K562 (cell line): ENCODE data around the gene THAP2. TPM values are rescaled to one million over a fixed set of nuclear protein-coding genes. Genes with fewer than 3 reads are reported as not detected.

ENCODE experiments used
- BACH1 ChIP-seq: fragments of 200-800 bp; sonication (Bioruptor generic); IDR thresholded peaks from 2 replicates; pipeline ENCODE4 v1.6.1; 2016; ENCODE audit warnings: missing genetic modification characterization, missing compliant biosample characterization
- BRD9 ChIP-seq: fragments of 450-650 bp; IDR thresholded peaks from 2 replicates; pipeline ENCODE4 v1.6.1; 2018; ENCODE audit warnings: low read depth; ENCODE audit not compliant: partially characterized antibody
- ETV5 ChIP-seq: sonication (generic); formaldehyde crosslinking; IDR thresholded peaks from 2 replicates; pipeline ENCODE4 v1.4.0; 2020; ENCODE audit warnings: low read depth, mild to moderate bottlenecking, missing genetic modification reagents
- FOXO4 ChIP-seq: fragments of 450-650 bp; formaldehyde crosslinking; IDR thresholded peaks from 2 replicates; pipeline ENCODE4 v1.4.0; 2020; ENCODE audit warnings: mild to moderate bottlenecking, moderate library complexity
- GTF2A2 ChIP-seq: IDR thresholded peaks from 2 replicates; pipeline ENCODE4 v1.6.1; 2016; ENCODE audit warnings: mild to moderate bottlenecking, missing genetic modification characterization, missing compliant biosample characterization
- HMGXB4 ChIP-seq: sonication (generic); formaldehyde crosslinking; IDR thresholded peaks from 2 replicates; pipeline ENCODE4 v1.8.1; 2023; ENCODE audit warnings: mild to moderate bottlenecking, missing genetic modification reagents
- LCOR ChIP-seq: sonication (generic); formaldehyde crosslinking; IDR thresholded peaks from 2 replicates; pipeline ENCODE4 v1.8.0; 2022; ENCODE audit warnings: mild to moderate bottlenecking, missing genetic modification reagents
- LEF1 ChIP-seq: fragments of 450-650 bp; IDR thresholded peaks from 2 replicates; pipeline ENCODE4 v1.6.1; 2016; ENCODE audit warnings: mild to moderate bottlenecking
- MAX ChIP-seq: sonication (generic); formaldehyde crosslinking; IDR thresholded peaks from 2 replicates; pipeline ENCODE4 v1.9.0; 2022; ENCODE audit warnings: mild to moderate bottlenecking, missing genetic modification reagents
- MLX ChIP-seq, 2 experiments: fragments of 450-650 bp in 1 of 2; sonication (generic) in 1 of 2; formaldehyde crosslinking; conservative IDR thresholded peaks; 2 replicates each; pipeline versions ENCODE4 v1.4.0 to v1.8.1; 2020 to 2022; ENCODE audit warnings: mild to moderate bottlenecking in 1 of 2, missing genetic modification reagents in 1 of 2
- MTA3 ChIP-seq: fragments of 450-650 bp; formaldehyde crosslinking; IDR thresholded peaks from 2 replicates; pipeline ENCODE4 v1.6.1; 2017; ENCODE audit warnings: mild to moderate bottlenecking, borderline replicate concordance
- NFIC ChIP-seq: fragments of 450-650 bp; IDR thresholded peaks from 2 replicates; pipeline ENCODE4 v1.6.1; 2017; ENCODE audit warnings: mild to moderate bottlenecking, inconsistent platforms
- SMARCA4 ChIP-seq: fragments of 450-650 bp; IDR thresholded peaks from 2 replicates; pipeline ENCODE4 v1.6.1; 2016
- SNAPC5 ChIP-seq: fragments of 250-450 bp; sonication (Bioruptor Pico); IDR thresholded peaks from 2 replicates; pipeline ENCODE4 v1.8.0; 2021; ENCODE audit warnings: moderate library complexity, mild to moderate bottlenecking, inconsistent platforms
- TEAD1 ChIP-seq, 2 experiments: fragments of 450-650 bp in 1 of 2; sonication (generic) in 1 of 2; formaldehyde crosslinking; IDR thresholded peaks; 2 replicates each; pipeline versions ENCODE4 v1.4.0 to v1.8.0; 2020 to 2022; ENCODE audit warnings: mild to moderate bottlenecking in 2 of 2, missing genetic modification reagents in 1 of 2
- ZBTB11 ChIP-seq, 3 experiments: fragments of 200-800 bp in 1 of 3; fragments of 250-450 bp in 1 of 3; fragments of 450-650 bp in 1 of 3; sonication (Bioruptor Pico) in 1 of 3; sonication (Bioruptor generic) in 1 of 3; formaldehyde crosslinking in 1 of 3; IDR thresholded peaks; 2 replicates each; pipeline versions ENCODE4 v1.6.1 to v1.8.0; 2016 to 2022; ENCODE audit warnings: mild to moderate bottlenecking in 2 of 3, missing genetic modification characterization in 2 of 3, missing compliant biosample characterization in 1 of 3, moderate library complexity in 1 of 3
- ZFP1 ChIP-seq: fragments of 450-650 bp; formaldehyde crosslinking; IDR thresholded peaks from 2 replicates; pipeline ENCODE4 v1.4.0; 2020; ENCODE audit warnings: mild to moderate bottlenecking, mixed read lengths
- ZNF507 ChIP-seq: conservative IDR thresholded peaks from 2 replicates; pipeline ENCODE4 v1.6.1; 2017; ENCODE audit warnings: missing genetic modification characterization, missing compliant biosample characterization
- polyA plus RNA-seq, 8 experiments: library from polyadenylated mRNA; depleted of rRNA in 4 of 8; stranded (reverse) in 5 of 8; unstranded in 3 of 8; fragments of >200 nt; fragmentation: Nextera tagmentation in 2 of 8; fragmentation: Illumina TruSeq in 1 of 8; extraction: Ambion mirVana in 2 of 8; extraction: Trizol in 1 of 8; gene quantifications; 2 replicates each; pipeline versions ENCODE4 v1.2.1 to v1.2.3, GENCODE V29; 2011 to 2014; ENCODE audit warnings: inconsistent platforms in 1 of 8, missing spikeins in 1 of 8
- total RNA-seq, 7 experiments: library from RNA; depleted of rRNA in 6 of 7; stranded (reverse); fragments of >200 nt in 6 of 7; fragmentation: Illumina TruSeq in 2 of 7; extraction: Trizol in 2 of 7; gene quantifications; 2 replicates each; pipeline versions ENCODE4 v1.2.1 to v1.2.3, GENCODE V29; 2011 to 2021; ENCODE audit warnings: low replicate concordance in 1 of 7

THAP2 gene
- total and polyA plus RNA-seq, 9 of the 15 experiments (the other 6 are each of a cell fraction or from before 2014, with no cell fraction given), result 1.8 to 18.9 (median 7.3) TPM

- TF ChIP-seq FOXO4 (CRISPR knock-in tag) (no peak), LCOR (0 out of 2 replicates have a peak, but pooled peaks have one; percentile 28), ETV5 (CRISPR knock-in tag) (no peak; the same call in 1 of the 2 replicates), BRD9 (peak; percentile 54), ZBTB11 (CRISPR knock-in tag; IDR thresholded peaks at IDR 0.05) (peak in 1 of 3 experiments; percentile 32; a peak in 1 of 6 replicates), LEF1 (no peak), BACH1 (tag) (0 out of 2 replicates have a peak, but pooled peaks have one; percentile 22), GTF2A2 (tag) (no peak), ZNF507 (no peak), SMARCA4 (0 out of 2 replicates have a peak, but pooled peaks have one; percentile 35), TEAD1 (CRISPR knock-in tag; IDR thresholded peaks at IDR 0.05) (0 out of 4 replicates have a peak, but pooled peaks of 1 of the 2 experiments have one; percentile 61), NFIC (no peak), MTA3 (0 out of 2 replicates have a peak, but pooled peaks have one; percentile 61), MLX (CRISPR knock-in tag; conservative IDR thresholded peaks at IDR 0.05) (0 out of 4 replicates have a peak, but pooled peaks of 1 of the 2 experiments have one; percentile 12), SNAPC5 (no peak), HMGXB4 (0 out of 2 replicates have a peak, but pooled peaks have one; percentile 12), ZFP1 (CRISPR knock-in tag) (no peak), MAX (CRISPR knock-in tag) (peak; percentile 27; the same call in 1 of the 2 replicates)
Measured at GRCh38 chr12:71664411-71665089, 449 bp downstream of the THAP2 start (continued).
